ENCODE results near the gene NLGN4Y.

NLGN4Y gene

DNA sequence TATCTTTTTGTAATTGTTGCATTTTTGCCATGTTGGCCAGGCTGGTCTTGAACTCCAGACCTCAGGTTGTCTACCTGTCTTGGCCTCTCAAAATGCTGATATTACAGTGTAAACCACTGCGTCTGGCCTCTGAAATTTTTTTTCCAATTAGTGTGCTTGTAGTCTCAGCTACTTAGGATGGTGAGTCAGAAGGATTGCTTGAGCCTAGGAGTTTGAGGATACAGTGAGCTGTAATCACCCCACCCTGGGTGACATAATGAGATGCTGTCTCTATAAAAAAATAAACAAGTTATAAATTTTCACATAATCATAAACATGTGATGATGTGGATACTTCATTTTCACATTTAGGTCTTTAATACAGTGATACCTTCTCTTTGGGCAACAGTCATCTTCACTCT lies 154.9 kb downstream of the NLGN4Y start:
- DNase-seq: no peak

DNA sequence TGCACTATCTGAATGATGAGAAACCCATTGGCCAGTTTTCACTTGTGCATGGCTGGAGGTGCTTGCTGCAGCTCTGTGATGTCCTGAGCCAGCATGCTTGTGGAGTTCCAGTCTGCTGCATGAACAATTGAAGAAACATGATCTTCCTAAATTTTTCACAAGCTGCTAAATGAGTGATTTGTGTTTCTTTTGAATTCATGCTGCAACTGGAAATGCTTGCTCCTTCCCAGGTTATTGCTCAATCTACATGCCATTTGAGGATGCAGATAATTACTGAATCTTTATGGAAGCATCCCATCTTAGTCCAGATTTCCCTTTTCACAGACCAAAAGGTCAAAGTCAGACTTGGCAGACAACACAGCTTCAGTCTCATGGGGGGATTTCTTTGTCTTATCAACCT lies 170.2 kb downstream of the NLGN4Y start:
- DNase-seq: no peak

DNA sequence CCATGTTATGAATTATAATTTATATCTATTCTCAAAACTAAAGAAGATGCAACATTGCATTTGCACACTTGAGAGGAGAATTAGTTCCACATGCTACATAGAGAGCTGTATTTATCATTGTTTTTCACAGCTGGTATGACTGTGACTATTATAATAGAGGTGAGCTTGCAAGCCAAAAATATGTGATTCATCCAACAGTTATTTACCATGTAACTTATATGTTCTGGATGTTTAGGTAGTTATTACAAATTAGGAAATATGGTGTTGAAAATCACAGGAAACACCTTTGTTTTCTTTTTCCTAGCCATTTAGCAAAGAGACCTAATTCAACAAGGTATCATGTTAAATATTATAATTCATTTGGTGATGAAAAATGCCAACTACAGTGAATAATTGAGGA lies 183.8 kb downstream of the NLGN4Y start:
- no peak for DNase-seq

DNA sequence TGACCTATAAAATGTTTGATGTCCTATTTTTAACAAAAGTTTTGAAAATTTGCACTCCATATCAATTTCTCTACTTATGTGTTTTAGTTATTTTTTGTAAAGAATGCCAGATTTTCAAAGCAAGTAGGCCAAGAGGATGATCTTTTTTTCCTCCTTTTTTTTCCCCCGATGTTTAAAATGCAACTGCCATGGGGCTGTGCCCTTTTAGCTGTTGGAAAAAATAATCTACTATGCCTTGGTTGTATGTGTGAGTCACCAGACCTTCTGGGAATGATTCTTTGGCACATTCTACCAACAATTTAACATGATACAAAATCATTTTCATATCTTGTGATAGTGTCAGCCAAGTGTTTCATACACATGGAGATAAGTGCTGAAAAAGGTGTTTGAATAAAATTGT lies 217.3 kb downstream of the NLGN4Y start:
- no peak for DNase-seq

DNA sequence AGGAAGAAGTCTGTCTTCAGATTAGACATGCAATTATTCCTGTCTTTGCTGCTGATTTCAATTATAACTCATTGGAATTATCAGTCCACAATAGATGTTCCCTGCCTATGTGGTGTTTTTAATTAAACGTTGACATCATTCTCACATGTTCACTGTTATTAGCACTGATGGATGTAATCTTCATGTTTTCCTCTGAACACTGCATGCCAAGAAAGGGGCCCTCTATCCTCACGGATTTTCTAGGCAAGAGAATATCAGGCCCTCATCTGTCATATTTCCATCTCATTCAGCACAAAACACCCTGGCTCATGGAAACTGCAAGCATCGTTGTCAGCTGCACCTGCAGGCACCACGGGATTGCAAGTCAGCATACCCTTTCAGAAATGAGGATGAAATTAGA lies 224.0 kb downstream of the NLGN4Y start:
- DNase-seq: no peak

DNA sequence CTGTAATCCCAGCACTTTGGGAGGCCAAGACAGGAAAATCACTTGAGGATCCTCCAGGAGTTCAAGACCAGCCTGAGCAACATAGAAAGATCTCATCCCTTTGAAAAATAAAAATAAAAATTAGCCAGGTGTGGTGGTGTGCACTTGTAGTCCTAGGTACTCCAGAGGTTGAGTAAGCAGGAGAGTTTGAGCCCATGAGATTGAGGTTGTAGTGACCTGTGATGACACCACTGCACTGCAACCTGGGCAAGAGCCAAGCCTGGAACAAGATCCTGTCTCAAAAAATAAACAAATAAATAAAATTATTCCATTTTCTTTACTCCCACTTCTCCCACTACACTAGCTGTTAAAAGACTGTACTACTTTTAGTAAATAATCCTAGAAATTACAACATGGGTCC lies 231.2 kb downstream of the NLGN4Y start:
- no peak for DNase-seq

DNA sequence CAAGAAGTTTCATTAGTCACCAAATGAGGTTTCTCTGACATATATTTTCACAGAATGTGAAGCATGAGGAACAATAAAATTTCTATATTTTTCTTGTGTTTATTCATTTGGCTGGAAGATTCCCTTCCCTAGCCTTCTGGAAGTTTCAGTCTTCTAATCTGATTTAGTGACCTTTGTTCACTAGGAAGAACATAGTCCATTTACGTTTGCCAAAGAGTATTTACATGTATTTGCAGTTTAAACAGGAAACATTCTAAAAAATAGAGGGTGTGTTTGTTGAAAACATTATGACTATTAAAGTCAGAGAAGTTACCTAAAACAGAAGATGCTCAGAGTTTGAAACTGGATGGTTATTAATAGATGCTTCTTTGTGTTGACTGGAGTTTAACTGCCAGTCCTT lies 238.6 kb downstream of the NLGN4Y start:
- DNase-seq: no peak

DNA sequence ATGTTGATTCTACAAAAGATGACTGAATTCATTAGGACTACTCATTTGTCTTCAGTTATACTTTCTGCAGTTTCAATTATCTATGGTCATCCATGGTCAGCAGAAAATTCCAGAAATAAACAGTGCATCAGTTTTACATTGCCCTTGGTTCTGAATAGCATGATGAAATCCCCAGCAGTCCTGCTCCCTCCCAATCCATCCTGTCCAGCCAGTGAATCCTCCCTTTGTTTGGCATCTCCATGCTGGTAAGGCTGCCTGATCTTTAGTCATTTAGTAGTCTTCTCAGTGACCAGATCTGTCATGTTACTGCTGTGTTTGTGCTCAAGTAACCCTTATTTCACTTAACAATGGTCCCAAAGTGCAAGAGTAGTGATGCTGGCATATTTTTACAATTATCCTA lies 239.3 kb downstream of the NLGN4Y start:
- no peak for DNase-seq

DNA sequence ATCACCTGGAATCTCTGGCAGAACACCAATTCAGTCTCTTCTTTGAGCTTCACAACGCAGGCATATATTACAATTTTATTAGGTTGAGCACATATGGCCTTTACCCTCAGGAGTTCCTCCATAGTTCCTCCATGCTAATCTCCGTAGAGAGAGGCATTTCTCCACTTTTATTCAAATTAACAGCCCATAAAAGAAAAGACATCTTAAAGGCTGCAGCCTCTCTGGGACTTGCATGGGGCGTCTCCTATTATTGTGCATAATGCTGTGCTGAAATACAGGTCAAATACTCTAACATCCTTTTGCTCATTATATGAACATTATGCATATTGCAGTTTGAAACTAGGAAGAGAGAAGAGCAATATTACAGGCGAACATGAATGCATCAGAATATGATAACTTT lies 253.9 kb downstream of the NLGN4Y start:
- no peak for DNase-seq

DNA sequence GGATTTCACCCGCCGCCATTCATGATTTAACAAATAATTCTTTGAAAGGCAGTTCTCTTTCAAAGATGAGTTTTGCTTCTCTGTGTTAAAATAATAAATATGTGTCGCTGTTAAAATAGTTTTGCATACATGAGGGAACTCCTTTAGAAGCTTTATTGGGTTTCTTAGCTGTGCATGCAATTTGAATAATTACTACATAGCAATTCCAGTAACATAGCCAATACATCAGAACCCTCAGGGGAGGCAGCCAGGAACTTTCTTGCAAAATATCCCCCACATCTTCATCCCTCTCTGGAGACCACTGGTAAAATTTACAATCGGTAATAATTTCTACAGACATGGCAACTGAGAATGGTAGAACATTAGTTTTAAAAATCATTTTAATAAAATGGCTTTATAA lies 268.8 kb downstream of the NLGN4Y start:
- DNase-seq: no peak

DNA sequence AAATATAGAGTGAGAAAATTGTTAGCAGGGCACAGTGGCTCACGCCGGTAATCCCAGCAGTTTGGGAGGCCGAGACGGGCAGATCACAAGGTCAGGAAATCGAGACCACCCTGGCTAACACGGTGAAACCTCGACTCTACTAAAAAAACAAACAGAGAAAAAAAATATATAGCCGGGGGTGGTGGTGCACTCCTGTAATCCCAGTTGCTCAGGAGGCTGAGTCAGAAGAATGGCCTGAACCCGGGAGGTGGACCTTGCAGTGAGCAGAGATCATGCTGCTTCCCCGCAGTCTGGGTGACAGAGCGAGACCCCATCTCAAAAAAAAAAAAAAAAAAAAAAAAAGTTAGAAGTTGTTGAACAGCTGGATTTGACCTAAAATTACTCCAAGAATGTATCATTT lies 269.3 kb downstream of the NLGN4Y start:
- DNase-seq: no peak

DNA sequence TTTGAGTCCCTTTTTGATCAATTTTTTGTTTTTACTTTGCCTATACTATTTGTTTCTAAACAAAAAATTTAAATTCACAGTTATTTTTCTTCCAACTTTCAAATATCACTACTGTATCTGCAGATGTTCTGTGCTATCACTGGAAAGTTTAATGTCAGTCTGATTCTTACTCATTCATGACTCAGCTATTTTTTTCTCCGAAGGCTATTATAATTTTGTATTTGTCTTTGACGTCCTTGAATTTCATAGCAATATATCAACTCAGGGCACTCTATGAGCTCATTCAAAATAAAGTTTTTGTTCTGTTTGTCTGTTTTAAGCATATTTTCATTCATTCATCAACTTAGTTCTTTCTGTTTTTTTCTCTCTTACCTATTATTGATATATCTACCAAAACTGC lies 273.7 kb downstream of the NLGN4Y start:
- no peak for DNase-seq

DNA sequence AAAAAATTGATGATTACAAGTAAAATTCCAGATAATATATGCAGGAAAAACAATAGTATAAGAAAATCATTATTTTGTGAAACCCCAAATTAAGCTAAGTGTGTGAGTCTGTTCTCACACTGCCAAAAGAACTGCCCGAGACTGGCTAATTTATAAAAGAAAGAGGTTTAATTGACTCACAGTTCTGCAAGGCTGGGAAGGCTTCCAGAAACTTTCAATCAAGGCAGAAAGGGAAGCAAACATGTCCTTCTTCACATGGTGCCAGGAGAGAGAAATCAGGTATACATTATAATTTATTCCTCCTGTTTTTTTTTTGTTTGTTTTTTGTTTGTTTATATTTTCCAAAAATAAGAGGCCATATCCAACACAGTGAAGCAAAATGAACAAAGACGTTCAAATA lies 276.8 kb downstream of the NLGN4Y start:
- no peak for DNase-seq

DNA sequence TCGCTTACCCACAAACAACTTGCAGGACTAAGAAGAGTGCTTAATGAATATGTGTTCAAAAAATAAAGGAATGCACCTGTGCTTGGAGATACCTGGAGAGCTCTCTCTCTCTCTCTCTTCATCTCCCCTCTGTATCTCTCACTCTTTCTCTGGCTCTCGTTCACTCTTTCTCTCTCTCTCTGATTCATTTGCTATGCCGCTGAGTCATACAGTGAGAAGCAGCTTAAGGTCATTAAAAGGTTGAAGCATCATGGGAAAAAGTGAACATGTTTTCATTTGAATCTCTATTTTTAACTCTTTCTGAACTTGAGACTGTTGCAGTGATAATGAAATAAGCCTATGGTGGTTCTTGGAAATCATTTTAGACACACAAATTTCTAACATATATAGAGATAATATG lies 277.8 kb downstream of the NLGN4Y start:
- no peak for DNase-seq

DNA sequence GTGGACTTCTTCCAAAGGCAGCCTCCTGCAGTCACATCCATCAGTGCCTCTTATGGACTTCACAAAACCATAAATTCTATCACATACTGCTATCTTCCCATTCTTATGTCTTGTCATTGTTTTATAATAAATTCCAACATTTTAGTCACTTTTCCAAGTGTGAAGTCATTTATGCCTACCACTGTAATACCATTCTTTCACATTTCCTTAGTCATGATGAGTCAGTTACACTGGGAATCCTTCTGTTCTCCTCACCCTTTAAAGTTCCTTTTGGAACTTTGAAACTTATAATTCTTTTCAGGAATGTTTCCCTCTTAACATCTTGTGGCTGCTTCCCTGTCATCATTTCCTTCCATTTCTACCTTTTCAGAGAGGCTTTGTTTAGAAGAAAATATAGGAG lies 279.7 kb downstream of the NLGN4Y start:
- DNase-seq: no peak

DNA sequence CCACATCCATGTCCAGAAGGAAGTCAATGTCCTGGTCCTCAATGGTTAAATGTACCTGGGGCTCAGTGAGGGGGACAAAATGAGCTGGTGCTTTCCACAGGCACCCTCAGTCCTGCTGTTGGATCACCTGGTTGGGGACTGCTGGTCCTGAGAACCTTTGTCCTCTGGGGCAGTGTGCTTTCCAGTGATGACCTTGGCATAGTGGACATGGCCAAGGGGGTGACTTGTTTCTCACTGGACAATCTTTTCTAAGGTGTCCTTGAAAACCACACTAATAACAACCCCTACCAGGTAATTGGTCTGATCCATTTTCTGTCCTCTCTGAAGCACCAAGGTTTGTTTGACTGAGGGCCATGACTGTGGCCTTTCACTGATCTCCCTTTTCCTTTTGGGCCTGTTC lies 294.1 kb downstream of the NLGN4Y start:
- no peak for DNase-seq

DNA sequence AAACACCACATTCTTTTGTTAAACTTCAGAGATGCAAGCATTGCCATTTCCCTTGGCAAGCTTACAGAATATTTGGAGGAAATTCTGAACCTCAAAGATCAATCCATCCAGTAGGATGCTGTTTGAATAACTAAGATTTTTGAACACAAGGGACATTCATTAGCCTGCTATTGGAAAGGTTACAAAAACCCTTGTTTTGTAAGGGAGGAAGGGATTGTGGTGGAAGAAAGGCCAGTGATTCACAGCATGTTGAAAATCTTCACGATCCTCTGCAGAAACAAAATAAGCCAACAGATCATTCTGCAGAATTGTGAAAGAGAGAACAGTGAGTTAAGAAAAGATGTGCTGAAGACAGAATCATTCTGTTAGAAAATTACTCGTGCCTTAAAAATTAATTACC lies 297.9 kb downstream of the NLGN4Y start:
- no peak for DNase-seq

DNA sequence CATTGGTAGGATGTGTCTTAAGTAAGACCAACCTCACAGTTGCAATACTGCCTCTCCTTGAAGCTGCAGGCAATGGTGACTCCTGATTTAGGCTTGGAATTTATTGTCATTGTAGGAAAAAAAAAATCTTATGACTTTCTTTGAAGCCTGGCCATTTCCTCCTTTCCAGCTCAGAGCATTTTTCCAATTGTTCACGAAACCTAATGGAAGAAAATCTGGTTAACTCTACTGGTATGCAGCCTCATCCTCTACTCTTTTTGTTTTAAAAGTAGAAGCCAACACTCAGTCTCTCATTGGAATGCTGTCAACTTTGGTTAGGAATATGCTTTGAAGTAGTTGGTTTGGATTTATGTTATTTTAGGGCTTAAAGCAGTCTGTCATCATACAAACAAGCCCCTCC lies 298.6 kb downstream of the NLGN4Y start:
- DNase-seq: no peak

DNA sequence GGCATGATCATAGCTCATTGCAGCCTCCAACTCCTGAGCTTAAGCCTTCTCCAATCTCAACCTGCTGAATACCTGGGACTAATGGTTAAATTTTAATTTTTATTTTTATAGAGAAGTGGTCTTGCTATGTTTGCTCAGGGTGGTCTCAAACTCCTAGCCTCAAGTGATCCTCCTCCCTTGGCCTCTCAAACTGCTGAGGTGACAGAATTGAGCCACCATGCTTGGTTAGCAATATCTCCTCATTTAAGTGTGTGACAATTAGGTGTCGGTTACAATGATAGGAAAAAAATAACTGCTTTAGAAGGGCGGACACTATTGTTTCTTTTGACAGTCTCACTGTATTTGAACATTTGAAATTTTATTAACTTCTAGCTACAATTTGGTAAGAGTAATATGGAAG lies 300.3 kb downstream of the NLGN4Y start:
- no peak for DNase-seq

DNA sequence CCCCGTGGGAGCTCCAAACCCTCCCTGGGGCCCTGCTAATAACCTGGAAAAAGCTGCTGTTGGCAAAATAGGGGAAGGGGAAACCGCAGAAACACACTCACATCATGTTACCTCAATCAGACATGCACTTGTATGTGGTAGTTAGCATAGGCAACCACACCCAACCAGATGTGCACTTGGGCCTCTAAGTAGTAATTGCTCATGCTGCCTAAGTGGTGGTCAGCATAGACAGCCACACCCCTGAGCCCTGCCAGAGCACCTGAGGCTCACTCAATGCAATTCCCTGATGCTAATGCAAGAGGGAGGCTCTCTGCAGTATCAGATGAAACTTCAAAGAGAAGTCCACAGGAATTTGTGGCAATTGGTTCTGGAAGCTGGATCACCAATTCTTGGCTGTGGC lies 301.4 kb downstream of the NLGN4Y start:
- no peak for DNase-seq

DNA sequence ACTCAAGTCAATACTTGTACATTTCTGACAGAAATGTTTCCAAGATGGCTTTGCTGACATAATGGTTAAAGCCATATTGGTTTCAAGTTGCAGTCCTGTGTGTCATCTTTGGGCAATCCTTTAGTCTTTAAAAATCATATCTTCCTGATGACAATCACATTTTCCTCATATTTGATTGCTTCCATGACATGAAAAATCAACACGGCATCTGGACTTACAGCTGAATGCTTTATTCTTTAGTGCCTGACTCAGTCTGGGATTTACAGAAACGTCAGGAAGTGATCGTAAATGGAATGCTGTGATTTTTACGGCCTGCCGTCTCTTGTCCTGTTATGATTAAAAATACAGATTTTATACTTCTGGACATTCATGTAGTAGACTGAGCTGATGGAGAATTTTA lies 304.2 kb downstream of the NLGN4Y start:
- no peak for DNase-seq

DNA sequence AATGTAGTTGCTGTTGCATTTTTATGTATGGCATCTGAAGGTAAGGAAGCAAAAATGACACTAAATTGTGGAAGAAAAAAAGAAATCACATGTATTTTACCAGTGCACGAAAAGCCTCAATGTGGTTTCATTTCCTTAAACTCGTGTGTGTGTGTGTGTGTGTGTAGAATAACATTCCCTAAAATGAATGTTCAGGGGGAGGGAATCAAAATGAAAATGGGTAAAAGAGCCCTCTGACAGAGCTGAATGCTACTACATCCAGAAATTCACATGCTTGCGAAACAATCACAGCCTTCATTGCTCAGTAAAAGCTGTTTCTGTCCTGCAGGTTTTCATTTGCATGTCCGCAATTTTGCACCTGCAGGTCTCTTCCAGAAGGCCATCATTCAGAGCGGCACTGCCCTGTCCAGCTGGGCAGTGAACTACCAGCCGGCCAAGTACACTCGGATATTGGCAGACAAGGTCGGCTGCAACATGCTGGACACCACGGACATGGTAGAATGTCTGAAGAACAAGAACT lies 305.1 kb downstream of the NLGN4Y start:
- no peak for DNase-seq

DNA sequence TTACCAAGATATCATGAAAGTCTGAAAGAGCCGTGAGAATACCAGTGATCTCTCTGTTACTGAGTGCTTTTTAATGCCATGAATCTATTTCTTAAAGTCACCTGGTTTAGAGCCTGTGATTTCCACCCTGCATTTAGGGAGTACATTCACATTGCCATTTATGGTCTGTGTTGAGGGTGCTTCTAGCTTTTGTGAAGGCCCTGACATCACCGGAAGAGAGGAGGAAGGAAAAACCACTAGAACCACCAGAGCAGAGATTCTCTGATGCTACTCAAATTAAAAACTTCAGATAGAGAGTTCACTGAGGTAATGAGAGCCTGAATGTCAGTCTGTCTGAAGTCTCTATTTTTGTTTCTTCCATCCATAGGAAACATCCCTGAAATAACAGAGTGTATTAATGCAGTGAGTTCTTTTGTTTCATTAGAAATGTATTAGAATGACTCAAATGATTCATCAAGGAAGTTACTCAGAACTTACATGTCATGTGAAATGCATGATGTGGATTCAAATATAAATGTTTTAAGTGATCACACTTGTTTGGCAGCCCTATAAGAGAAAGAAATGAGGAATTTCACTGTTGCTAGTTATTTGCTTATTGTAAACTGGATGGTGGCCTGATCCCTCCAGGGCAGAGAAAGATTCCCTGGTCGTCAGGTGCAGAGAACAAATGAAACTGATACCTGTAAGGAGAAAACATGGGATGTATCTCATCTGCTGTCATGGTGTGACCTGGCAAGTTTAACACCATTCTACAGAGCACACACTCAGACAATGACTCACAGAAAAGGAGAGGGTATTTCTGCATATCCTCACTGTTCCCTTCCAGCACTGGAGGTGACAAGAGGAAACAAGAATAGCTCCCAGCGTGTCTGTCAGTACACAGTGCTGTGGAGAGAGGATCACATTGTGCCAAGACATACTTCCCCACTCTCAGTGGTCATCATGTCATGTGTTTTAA lies 310.1 kb downstream of the NLGN4Y start:
- no peak for DNase-seq

DNA sequence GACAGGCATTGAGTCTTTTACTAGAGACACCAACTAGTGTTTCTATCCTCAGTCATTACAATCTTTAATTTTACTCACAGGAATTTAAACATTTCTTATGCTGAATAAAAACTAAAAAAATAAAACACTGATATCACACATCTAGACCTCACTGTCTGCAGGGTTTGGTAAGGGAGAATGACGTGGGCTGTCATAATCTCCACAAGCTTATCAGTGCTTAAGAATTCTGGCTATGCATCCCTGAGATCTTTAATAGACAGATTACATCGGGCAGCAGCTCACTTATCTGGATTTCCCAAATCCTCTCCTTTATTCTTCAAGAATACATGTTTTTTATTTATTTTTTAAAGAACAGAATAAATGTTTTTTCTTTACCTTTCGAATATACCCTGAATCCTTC lies 313.1 kb downstream of the NLGN4Y start:
- DNase-seq: no peak

DNA sequence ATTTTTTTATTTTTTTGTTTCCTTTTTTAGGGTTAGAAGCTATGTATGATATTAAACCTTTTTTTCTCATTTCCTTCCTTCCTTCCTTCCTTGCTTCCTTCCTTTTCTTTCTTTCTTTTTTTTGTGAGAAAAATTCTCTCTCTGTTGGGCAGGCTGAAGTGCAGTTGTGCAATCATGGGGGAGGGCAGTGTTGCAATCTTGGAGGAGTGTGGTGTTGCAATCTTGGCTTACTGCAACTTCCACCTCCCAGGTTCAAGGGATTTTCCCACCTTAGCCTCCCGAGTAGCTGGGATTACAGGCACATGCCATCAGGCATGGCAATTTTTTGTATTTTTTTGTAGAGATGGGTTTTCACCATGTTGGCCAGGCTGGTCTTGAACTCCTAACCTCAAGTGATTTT lies 326.4 kb downstream of the NLGN4Y start:
- no peak for DNase-seq
